Neural cell (in vitro differentiated cells): ENCODE measurements around the gene MGAT5B.

Source experiments
- CTCF ChIP-seq: fragments of 450-650 bp; IDR thresholded peaks from 2 replicates; pipeline ENCODE4 v1.5.1; 2014; ENCODE audit warnings: antibody characterized with exemption, mild to moderate bottlenecking, moderate library complexity; ENCODE audit not compliant: poor library complexity, severe bottlenecking
- EP300 ChIP-seq: fragments of 450-650 bp; conservative IDR thresholded peaks from 2 replicates; pipeline ENCODE4 v1.6.1; 2014; ENCODE audit warnings: antibody characterized with exemption, mild to moderate bottlenecking, moderate library complexity; ENCODE audit not compliant: poor library complexity, severe bottlenecking
- EZH2 ChIP-seq: fragments of 200-600, 300-800 bp; shearing (Covaris generic), sonication (generic); IDR thresholded peaks from 2 replicates; pipeline ENCODE4 v1.6.1; 2014; ENCODE audit warnings: antibody characterized with exemption, low read length, borderline replicate concordance, mild to moderate bottlenecking; ENCODE audit not compliant: insufficient read depth, poor library complexity, severe bottlenecking
- POLR2AphosphoS5 ChIP-seq: IDR thresholded peaks from 2 replicates; pipeline ENCODE4 v1.6.1; 2012
- RAD21 ChIP-seq: fragments of 450-650 bp; conservative IDR thresholded peaks from 2 replicates; pipeline ENCODE4 v1.6.1; 2014; ENCODE audit warnings: antibody characterized with exemption, mild to moderate bottlenecking, moderate library complexity
- TAF1 ChIP-seq: IDR thresholded peaks from 2 replicates; pipeline ENCODE4 v1.6.1; 2012; ENCODE audit warnings: low read depth
- TF ChIP-seq, protein P1 (sequence below): IDR thresholded peaks from 2 replicates; pipeline ENCODE4 v1.6.1; 2012; ENCODE audit warnings: borderline replicate concordance

DNA sequence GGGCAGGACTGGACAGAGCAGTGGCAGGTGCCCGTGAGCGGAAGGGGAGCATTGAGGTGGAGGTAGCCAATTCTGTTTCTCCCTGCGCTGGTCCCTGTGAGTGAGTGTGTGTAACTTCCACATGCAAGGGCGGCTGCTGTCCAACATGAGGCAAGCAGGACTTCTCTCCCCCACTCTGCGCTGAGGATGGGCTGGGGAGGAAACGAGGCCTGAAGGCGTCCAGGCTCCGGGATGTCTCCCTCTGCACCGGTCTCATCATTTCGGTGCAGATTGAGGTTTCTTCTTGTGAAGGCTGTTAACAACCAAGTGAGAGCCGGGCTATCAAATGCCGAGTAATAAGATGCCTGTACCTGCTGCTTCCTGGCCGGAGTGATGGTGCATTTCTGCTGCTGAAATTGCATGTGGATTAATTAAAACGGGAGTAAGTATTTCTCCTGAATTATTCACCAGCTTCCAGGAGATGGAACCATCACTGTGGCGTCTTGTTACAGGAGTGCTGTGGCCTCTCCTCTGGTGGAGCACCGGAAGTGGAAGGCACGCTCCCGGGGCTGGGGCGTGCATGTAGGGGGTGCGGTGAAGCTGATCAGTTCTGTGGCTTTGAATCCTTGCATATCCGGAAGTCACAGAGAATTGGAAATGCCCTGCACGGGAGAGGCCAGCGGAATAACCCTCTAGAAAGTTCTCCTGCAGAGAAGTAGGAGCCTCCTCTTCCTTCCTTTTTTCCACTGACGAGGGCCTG lies 41.7 kb upstream of the MGAT5B start:
- no peak for TF ChIP-seq CTCF
- TF ChIP-seq EZH2: no peak
- TF ChIP-seq RAD21: no peak
- TF ChIP-seq, protein P1, sequence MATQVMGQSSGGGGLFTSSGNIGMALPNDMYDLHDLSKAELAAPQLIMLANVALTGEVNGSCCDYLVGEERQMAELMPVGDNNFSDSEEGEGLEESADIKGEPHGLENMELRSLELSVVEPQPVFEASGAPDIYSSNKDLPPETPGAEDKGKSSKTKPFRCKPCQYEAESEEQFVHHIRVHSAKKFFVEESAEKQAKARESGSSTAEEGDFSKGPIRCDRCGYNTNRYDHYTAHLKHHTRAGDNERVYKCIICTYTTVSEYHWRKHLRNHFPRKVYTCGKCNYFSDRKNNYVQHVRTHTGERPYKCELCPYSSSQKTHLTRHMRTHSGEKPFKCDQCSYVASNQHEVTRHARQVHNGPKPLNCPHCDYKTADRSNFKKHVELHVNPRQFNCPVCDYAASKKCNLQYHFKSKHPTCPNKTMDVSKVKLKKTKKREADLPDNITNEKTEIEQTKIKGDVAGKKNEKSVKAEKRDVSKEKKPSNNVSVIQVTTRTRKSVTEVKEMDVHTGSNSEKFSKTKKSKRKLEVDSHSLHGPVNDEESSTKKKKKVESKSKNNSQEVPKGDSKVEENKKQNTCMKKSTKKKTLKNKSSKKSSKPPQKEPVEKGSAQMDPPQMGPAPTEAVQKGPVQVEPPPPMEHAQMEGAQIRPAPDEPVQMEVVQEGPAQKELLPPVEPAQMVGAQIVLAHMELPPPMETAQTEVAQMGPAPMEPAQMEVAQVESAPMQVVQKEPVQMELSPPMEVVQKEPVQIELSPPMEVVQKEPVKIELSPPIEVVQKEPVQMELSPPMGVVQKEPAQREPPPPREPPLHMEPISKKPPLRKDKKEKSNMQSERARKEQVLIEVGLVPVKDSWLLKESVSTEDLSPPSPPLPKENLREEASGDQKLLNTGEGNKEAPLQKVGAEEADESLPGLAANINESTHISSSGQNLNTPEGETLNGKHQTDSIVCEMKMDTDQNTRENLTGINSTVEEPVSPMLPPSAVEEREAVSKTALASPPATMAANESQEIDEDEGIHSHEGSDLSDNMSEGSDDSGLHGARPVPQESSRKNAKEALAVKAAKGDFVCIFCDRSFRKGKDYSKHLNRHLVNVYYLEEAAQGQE: no peak
- no peak for TF ChIP-seq TAF1
- no peak for TF ChIP-seq POLR2AphosphoS5
- TF ChIP-seq EP300: no peak
